NCI-H774 (cell line): ENCODE results near the gene GALNT9.

Source experiments
- DNase-seq: peaks from one replicate; lab custom pipeline; 2025; lab: John Stamatoyannopoulos, UW

GALNT9 gene

DNA sequence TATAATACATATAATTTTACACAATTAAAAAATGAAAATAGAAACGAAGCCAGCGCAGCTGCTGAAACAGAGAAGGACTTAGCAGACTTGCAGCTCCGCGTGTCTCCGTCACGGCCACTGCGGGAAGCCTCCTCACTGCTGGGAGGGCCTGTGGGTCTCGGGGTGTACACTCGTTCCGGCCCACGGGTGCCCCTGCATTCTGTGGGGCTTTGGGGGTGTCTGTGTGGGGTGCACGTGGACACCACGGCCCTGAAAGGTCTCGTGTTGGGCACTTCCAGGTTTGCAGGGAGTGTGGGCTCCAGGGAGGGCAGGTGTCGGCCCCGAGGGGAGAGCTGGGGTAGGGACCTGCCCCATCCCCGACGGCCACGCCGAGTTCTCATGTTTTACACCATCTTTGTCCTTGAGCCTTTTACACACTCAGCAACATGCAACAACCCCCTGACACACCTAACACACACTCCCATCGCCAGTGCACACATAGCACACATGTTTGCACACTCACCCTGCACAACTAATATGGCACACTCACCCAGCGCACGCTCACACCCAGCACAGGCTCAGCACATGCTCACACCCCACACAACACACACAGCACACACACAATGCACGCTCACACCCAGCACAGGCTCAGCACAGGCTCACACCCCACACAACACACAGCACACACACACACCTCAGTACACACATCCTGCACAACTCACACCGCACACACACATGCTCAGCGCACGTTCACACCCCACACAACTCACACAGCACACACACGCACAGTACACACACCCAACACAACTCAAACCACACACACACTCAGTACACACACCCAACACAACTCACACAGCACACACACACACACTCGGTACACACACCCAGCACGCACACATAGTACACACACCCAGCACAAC, 148.5 kb downstream of the GALNT9 start:
- DNase-seq: no peak

DNA sequence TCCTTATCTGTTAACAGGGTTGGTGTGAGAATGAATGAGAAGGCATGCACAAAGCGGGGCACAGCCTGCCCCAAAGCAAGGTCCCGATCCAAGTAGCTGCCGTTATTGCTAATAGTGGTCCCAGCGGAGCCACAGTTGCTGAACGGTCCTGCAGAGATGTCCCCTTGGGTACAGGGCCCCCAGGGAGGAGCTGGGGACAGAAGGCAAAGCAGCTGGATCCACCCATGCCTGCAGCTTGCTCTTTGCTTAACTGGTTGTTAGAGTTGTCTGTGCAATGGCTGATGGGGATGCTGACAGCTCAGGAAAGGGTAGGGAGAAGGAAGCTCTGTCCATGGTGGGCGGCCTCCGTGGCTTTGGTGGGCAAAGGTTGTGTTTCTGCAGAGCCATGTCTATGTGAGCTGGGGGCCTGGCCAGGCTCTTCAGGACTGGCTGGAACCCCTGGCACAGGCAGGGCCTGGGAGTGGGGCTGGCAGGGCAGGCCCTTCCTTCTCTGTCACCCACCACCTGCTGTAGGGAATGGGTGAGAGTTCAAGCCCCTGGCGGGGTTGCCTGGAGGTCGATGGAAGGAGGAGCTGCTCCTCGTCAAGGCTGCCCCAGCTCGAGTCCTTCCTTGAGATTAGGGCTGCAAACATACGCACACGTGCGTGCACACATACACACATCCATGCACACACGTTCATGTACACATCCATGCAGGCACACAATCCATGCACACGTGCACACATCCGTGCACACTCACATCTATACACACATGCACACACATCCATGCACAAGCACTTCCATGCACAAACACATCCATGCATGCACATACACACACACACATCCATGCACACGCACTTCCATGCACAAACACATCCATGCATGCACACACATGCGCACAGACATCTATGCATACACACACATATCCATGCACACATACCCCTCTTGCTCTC, 149.7 kb downstream of the GALNT9 start:
- DNase-seq: no peak

DNA sequence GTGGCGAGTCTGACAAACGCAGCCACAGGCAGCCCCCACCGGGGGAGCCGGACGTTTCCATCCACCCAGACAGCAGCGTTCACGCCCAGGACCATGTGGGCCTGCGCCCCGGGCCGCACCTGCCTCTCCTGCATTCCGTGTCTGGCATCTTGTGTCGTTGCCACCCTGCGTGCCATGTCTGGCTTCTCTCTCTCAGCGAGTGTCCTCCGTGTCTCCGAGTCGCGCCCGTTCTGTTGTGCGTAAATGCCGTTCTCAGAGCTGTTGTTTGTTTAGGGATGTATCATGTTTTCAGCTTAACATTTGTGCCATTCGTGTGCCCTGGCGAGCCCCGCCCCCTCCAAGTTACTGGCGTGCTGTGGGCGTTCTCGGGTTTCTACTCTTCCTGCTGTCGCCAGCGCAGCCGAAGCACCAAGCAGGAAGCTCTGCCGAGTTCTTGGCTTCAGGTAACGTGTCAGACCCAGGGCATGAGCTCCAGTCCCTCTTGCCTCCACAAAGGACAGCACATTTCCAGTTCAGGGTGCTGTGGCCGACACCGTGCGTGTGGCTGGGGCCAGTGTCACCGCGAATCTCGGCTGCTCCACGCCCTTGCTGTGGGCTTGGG, 150.5 kb downstream of the GALNT9 start:
- DNase-seq: no peak

DNA sequence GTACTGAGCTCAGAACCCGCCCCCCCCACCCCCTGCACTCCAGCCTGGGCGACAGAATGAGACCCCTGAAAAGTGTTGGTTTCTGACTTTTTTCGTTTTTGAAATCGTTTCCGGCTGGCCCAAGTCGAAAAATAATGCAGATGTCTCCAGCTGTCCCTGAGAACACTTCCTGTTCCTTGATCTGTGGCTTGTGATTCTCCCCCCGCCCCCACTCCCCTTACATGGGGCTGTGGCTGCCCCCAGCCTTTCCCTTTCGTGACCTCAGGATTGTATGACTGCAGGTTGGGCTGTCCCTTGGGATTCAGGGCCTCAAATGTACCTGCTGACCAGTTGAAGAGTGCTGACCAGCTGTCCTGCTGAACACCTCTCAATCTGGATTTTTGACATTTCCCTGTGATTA, 151.1 kb downstream of the GALNT9 start:
- DNase-seq: no peak

DNA sequence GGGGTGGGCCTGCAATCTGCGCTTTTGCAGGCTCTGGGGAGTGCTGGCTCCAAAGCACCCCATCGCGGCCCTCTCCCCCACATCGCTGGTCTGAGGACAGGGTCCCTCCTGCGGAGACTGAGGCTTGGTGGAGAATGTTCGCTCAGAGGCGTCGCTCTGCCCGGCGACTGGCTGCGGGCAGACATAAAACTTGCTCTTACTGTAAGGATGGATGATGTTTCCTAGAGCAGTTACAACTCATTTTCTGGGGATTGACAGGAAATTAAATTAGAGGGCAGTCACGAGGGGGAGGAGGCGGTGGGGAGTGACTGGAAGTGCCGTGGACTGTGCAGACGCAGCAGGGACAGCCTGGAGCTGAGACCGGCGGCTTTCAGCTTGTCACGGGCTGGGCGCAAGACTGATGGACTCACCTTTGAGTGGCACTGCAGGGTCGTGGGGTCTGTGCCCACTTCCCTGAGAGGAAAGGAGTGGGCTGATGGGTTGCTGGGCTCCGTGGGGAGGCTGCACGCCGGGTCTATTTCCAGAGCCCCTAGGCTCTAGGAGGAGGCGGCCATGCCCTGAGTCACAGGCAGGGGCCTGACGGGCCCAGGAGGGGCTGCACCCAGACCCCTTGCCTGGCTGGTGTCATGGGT, 152.4 kb downstream of the GALNT9 start:
- no peak for DNase-seq

DNA sequence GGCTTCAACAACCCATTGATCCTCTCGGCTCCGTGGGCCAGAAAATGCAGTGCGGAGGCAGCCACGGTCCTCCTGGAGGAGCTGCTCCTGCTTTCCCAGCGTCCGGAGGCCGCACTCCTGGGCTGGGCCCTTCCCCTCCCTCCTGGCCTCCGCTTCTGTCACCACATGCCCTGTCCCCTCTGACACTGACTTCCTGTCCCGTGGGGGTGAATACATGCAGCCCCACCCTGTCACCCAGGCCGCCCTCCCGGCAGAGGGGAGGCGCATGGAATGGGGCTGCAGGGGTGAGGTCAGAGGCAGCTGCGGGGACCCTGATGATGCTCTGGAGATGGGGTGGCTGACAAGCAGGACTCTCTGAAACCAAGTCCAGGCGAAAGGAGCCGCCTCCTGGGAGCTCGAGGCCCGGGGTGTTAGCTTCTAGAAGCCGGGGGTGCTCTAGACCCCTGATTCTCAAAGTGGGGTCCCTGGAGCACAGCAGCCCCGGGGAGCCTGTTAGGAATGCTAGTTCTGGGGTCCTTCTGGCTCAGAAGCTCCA, 152.9 kb downstream of the GALNT9 start:
- no peak for DNase-seq

DNA sequence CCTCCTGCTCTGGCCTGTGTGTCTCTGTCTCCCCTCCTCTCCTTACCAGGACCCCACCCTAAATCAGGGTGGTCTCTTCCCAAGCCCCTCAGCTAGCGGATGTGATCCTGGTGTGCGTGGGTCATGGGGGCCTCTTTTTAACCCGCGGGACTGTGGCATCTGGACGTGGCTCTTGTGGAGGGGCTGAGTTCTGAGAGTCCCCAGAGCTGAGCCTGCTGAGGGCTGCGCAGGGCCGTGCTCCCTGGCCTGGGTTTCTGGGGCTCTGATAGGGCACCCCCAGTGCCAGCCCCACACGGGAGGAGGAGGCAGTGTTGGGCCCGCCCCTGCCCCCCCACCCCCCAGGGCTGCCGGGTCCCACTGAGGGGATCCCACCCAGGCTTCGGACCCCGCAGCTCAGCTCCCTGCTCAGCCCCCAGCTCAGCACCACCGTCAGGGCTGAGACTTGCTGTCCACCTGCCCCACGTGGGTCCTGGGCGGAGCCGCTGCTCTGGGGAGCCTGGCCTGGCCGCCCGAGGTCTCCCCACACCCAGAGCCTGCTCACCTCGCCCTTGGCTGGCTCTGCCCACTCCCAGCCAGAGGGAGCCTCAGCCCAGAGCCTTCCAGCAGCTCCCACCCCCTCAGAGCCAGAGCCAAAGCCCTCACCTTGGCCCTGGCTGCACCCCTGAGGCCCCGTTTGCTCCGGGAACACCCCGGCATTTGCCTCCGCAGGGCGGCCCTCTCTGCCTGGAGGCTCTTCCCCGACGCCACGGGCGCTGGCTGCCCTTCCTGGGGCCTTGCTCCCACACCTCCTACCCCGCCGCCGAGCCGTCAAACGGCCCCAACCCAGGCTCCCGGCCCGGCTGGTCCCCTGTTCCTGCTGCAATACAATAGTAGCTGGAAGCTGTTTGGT, 153.6 kb downstream of the GALNT9 start:
- DNase-seq: no peak

DNA sequence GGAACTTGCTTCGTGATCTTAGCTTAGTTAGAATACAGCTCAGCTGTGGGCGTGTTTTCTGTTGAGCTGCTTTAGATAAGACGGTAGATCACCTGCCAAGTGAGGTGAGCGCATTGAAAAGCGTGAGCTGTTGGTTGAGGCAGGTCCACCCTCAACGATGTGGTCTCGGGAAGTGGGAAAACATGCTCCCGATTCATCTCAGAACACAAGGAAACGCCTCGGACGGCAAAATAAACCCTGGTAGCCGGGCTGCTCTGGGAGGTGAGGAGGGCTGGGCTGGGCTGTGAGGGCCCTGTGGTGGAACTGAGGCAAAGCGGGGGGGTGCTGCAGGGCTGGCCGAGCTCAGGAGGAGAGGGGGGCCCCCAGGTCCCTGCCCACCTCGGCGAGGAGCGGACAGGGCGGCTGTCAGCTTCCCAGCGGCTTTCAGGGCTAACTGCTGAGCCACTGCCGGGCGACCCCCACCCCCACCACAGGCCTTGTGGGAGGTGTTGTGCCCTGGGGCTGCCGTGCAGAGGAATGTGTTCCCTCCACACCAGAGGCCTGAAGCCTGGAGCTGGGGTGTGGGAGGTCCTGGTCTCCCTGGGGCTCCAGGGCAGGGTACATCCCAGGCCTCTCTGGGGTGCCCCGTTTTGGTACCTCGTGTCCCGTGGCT, 154.4 kb downstream of the GALNT9 start:
- DNase-seq: no peak

DNA sequence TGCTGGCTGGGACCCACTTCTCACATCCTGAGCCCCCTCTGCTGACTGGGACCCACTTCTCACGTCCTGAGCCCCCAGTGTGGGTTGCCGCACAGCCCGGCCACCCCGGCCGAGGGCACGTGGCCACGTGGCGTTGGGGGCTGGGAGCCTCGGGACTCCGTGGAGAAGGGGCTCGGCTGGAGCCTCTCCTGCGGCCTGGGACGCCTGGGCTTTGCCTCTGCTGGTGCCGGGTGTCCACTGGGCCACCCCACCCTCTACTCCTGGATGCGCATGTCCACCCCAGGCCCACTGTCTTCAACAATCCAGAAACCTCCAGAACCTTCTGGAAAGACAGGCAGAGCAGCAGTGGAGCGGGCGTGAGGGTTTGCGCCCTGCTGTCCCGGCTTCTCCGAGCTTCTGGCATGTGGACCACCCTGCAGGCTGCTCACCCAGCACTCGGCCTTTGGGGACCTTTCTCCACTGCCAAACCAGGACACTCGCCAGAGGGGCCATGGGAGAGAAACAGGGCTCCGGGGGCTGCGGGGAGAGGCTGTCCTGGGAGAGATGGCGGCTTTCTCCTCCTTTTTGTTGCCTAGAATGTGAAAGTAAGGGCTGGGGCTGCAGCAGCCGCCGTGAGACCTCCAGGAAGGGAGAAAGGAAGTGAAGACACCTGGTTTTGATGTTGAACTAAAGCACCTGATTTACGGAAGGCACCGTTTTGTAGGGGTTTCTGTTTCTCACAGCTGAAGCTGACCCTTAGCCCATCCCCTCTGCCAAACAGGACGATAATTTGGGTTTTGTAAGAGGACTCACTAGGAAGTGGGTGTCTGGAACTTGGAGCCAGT, 155.2 kb downstream of the GALNT9 start:
- DNase-seq: no peak

DNA sequence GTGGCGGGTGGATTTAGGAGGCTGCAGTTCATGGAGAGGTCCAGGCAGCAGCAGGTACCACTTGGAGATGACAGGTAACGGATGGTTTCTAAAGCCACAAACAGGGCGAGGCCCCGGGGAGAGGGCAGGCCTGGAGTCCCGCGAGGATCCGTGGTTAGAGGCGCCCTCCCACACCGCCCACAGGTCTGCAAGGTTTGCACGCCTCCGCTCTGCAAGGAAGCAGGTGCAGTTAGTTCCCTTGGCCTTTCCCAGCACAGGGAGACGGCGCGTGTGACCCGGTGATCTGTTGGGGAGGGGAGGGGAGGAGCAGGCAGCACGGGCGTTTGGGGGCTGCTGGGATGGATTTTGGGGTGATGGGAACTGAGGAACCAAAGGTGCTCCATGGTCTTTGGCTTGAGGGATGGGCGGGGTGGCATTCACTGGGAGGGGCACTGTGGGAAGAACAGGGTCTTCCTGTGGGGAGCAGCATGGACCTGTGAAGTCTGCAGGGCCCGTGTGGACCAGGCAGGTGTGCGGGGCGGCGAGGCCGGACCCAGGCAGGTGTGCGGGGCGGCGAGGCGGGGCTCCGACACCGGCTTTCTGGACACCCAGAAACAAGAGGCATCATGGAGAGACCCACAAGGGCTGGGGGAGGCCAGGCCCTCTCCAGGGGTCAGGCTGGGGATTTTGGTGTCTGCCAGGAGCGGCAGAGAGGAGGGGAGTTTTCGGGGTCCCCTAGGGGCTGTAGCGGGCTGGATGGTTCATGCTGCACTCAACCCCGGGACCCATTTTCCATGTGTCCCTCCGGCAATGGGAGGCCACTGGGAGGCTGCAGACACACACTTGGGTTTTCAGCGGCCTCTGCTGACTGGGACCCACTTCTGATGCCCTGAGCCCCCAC, 156.0 kb downstream of the GALNT9 start:
- no peak for DNase-seq

DNA sequence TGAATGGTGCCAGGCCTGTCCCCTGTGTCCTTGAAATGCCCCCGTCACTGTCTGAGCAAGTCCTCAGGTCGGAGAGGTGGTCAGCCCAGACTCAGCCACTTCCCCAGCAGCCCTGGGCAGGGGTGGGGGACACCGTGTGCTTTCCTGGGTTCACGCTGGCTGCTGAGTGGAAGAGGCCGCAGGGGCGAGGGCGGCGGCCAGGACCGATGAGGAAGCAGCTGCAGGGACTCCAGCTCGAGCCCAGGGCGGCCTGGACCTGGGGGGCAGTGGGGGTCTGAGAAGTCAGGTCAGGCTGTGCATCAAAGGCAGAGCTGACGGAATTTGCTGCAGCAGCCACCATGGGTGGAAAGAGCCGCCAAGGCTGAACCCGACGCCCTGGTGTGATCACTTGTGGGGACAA, 156.8 kb downstream of the GALNT9 start:
- no peak for DNase-seq

DNA sequence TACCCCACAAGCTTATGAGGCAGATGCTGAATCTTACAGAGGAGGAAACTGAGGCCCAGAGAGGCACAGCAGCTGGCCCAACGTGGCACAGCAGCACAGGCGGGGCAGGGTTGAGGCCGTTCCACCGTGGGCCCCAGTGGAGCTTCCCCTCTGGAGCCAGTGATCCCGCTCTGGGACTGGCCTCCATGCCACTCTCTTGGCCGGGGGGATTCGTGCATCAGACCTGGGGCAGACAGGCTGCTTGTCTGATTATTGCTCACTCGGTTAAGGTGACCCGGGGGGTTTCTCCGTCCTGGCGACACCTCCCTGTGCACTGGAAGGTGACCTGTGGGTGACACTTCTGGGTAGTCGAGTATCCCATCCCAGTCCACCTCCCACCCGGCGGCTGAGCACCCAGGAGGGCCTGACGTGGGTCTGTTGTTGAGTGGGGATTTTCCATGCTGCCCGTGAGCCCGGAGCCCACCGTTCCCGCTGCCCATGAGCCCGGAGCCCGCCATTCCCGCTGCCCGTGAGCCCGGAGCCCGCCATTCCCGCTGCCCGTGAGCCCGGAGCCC, 157.3 kb downstream of the GALNT9 start:
- DNase-seq: no peak

DNA sequence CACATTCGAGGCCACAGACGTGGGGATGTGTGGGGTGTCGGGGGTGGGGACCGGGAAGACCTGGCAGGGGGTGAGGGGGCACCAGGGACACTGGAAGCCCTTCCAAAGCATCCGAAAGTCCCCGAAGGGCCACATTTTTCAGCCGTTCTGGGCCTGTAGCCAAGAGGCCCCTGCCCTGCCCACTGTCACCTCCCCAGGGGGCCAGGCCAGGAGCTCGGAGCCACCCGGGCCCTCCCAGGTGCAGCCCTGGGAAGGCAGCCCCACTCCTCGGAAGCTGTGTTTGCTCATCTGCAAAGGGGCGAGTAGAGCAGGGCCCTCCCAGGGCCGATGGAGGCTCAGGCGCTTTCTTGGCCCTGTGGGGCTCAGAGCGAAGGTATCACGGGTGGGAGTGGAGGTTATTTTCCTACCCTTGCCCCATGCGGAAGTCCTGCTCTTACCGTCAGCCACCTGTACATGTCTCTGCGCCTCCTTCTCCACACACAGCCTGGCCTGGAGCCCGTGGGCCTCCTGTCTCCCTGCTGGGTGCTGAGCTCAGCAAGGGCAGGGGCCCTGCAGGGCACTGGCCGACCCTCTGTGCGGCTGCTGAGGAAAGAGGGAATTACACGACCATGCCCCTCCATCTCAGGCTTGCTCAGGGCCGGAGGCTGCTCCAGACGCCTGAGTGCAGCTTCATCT, 158.0 kb downstream of the GALNT9 start:
- no peak for DNase-seq

DNA sequence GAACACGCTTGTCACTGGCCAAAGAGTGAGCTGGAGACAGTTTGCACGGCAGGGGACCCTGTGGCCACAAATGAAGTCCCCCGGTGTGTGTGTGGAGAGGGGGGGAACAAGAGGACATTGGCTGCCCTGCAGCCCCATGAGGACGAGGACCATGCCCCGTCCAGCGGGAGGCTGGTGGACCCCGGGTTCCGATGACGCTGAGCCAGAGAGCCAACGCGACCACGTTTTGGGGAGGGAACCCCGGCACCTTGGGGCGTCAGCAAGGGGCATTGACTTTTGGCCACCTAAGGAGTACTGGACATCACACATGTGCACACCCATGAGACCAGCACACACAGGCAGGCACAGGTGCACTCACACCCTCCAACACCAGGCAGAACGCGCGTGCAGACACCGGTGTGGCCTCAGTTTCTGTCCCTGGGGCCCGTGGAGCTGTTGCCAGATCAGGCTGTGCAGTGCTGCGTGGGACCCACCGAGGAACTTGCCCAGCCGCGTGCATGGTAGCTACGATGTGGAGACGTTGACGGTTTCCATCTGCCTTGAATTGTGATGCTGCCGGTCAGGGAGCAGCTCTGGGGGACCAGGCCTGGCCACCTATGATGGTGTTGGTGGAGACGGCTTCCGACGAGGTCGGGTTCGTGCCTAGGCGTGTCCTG, 158.6 kb downstream of the GALNT9 start:
- DNase-seq: no peak

DNA sequence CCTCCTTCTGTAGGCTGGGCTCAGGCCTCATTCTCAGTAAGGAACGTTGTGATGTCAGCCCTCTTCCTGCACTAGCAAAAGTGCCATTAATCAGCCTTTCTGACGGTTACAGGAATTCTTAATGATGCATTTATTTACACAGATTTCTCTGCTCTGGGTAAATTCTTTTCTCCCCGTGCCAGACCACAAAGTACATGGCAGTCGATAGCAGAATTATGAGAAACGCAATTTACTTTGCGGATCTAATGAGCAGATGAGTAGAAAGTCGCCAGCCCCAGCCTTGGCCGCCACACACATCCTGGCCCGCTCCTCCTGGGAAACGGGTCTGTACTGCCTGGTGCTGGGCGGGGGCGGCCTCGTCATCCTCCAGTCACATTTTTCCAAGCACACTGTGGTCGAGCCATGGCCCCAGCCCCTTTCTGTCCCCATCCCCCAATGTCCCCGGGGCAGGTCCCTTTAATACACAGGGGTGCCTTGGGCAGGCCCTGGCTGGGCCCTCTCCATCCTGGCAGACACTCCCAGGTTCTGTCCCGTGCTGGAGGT, 159.2 kb downstream of the GALNT9 start:
- DNase-seq: no peak

DNA sequence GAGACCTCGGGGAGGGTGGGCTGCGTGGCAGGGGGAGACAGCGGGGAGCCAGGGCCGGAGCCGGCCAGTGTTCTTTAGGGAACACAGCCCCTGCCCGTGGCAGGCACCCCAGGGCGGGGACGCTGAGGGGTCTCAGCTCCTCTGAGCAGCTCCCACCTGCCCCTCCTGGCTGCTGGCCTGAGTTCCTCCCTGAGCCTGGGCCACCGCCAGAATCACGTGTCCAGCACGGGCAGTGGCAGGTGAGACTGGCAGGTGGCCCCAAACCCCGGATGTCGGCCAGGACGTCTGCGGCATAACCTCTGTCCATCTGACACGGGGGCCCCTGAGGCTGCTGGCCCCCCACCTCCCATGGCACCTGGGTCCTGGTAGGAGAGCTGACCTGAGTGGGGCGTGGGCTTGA, 160.0 kb downstream of the GALNT9 start:
- peak; percentile 19 for DNase-seq
